Tibial nerve (tissue), 4 donors: ENCODE data around the gene MCC.

ENCODE experiments used
- CTCF ChIP-seq, 5 experiments: fragments of 200-600 bp in 3 of 5; fragments of 450-650 bp in 2 of 5; sonication (generic) in 3 of 5; IDR thresholded peaks; one replicate each; pipeline ENCODE4 v1.5.1; 2016 to 2019; ENCODE audit warnings: antibody characterized with exemption in 5 of 5, mild to moderate bottlenecking in 3 of 5, moderate library complexity in 2 of 5
- EP300 ChIP-seq, 2 donors: sonication (generic); formaldehyde crosslinking; IDR thresholded peaks; one replicate each; pipeline ENCODE4 v1.6.1; 2017; ENCODE audit warnings: antibody characterized with exemption in 2 of 2, mild to moderate bottlenecking in 1 of 2
- POLR2A ChIP-seq, 2 donors: fragments of 450-650 bp; IDR thresholded peaks; one replicate each; pipeline ENCODE4 v1.6.1; 2017; ENCODE audit warnings: antibody characterized with exemption in 2 of 2, mild to moderate bottlenecking in 2 of 2, moderate library complexity in 2 of 2

GRCh38 chr5:113382731-113383130 is 105.5 kb downstream of the MCC start:
- TF ChIP-seq CTCF (IDR thresholded peaks at IDR 0.05) (no peak), POLR2A (IDR thresholded peaks at IDR 0.05) (no peak), EP300 (IDR thresholded peaks at IDR 0.05) (no peak)
